ENCODE data around the gene FPGS.

Gene FPGS

GRCh38 chr9:127761491-127761956 is 41.2 kb upstream of the FPGS start:
- Histone ChIP-seq H3K4me3 (ENCODE audit: low read depth in 1 of 2, low read length in 2 of 2) (no peak overlapping the region), H3K36me3 (ENCODE audit: control insufficient read depth in 1 of 2, insufficient read depth in 2 of 2, low read length in 2 of 2) (no peaks in the 10 kb centered on the region)

GRCh38 chr9:127762111-127762676 is 40.5 kb upstream of the FPGS start:
- Histone ChIP-seq H3K4me1 (ENCODE audit: control insufficient read depth in 1 of 2, insufficient read depth in 2 of 2, low read length in 2 of 2) (no peaks in the 10 kb centered on the region), H3K36me3 (ENCODE audit: control insufficient read depth in 1 of 2, insufficient read depth in 2 of 2, low read length in 2 of 2) (no peaks in the 10 kb centered on the region), H3K4me3 (ENCODE audit: low read depth in 1 of 2, low read length in 2 of 2) (no peak overlapping the region), H3K27ac (ENCODE audit: low read length) (peak overlapping the region; percentile 16), H3K9me3 (ENCODE audit: control insufficient read depth in 1 of 2, low read length in 2 of 2) (no peaks in the 10 kb centered on the region), H3K27me3 (ENCODE audit: low read depth, low read length) (no peaks in the 10 kb centered on the region)

More at GRCh38 chr9:127761491-127761956, 41.2 kb upstream of the FPGS start:
- Histone ChIP-seq H3K27ac (ENCODE audit: low read length) (peak overlapping the region; percentile 16), H3K4me1 (ENCODE audit: control insufficient read depth in 1 of 2, insufficient read depth in 2 of 2, low read length in 2 of 2) (no peaks in the 10 kb centered on the region), H3K27me3 (ENCODE audit: low read depth, low read length) (no peaks in the 10 kb centered on the region), H3K9me3 (ENCODE audit: control insufficient read depth in 1 of 2, low read length in 2 of 2) (no peaks in the 10 kb centered on the region)

GRCh38 chr9:127763918-127764384 is 38.7 kb upstream of the FPGS start:
- Histone ChIP-seq H3K27me3 (ENCODE audit: low read depth, low read length) (no peaks in the 10 kb centered on the region), H3K4me3 (ENCODE audit: low read depth in 1 of 2, low read length in 2 of 2) (no peak overlapping the region), H3K4me1 (ENCODE audit: control insufficient read depth in 1 of 2, insufficient read depth in 2 of 2, low read length in 2 of 2) (no peaks in the 10 kb centered on the region), H3K27ac (ENCODE audit: low read length) (no peak overlapping the region), H3K9me3 (ENCODE audit: control insufficient read depth in 1 of 2, low read length in 2 of 2) (no peaks in the 10 kb centered on the region), H3K36me3 (ENCODE audit: control insufficient read depth in 1 of 2, insufficient read depth in 2 of 2, low read length in 2 of 2) (no peaks in the 10 kb centered on the region)

GRCh38 chr9:127765418-127765817 is 37.3 kb upstream of the FPGS start:
- H3K27ac ChIP-seq (ENCODE audit: low read length): no peak overlapping the region

GRCh38 chr9:127767410-127767809 is 35.3 kb upstream of the FPGS start:
- no peaks in the 10 kb centered on the region for H3K9me3 ChIP-seq (ENCODE audit: control insufficient read depth in 1 of 2, low read length in 2 of 2)
- H3K4me1 ChIP-seq (ENCODE audit: control insufficient read depth in 1 of 2, insufficient read depth in 2 of 2, low read length in 2 of 2): peaks cover 4 to 11% of the 10 kb centered on the region in 2 donors
- H3K36me3 ChIP-seq (ENCODE audit: control insufficient read depth in 1 of 2, insufficient read depth in 2 of 2, low read length in 2 of 2): no peaks in the 10 kb centered on the region
- no peaks in the 10 kb centered on the region for H3K27me3 ChIP-seq (ENCODE audit: low read depth, low read length)
- peak overlapping the region; percentile 57 for H3K27ac ChIP-seq (ENCODE audit: low read length)
- no peak overlapping the region for H3K4me3 ChIP-seq (ENCODE audit: low read depth in 1 of 2, low read length in 2 of 2)

More at GRCh38 chr9:127765418-127765817, 37.3 kb upstream of the FPGS start:
- H3K27me3 ChIP-seq (ENCODE audit: low read depth, low read length): no peaks in the 10 kb centered on the region
- no peak overlapping the region for H3K4me3 ChIP-seq (ENCODE audit: low read depth in 1 of 2, low read length in 2 of 2)
- H3K9me3 ChIP-seq (ENCODE audit: control insufficient read depth in 1 of 2, low read length in 2 of 2): no peaks in the 10 kb centered on the region
- H3K4me1 ChIP-seq (ENCODE audit: control insufficient read depth in 1 of 2, insufficient read depth in 2 of 2, low read length in 2 of 2): peaks cover 3 to 4% of the 10 kb centered on the region in 2 donors
- no peaks in the 10 kb centered on the region for H3K36me3 ChIP-seq (ENCODE audit: control insufficient read depth in 1 of 2, insufficient read depth in 2 of 2, low read length in 2 of 2)

GRCh38 chr9:127767909-127768331 is 34.8 kb upstream of the FPGS start:
- Histone ChIP-seq H3K4me3 (ENCODE audit: low read depth in 1 of 2, low read length in 2 of 2) (no peak overlapping the region), H3K27ac (ENCODE audit: low read length) (peak overlapping the region; percentile 57), H3K27me3 (ENCODE audit: low read depth, low read length) (no peaks in the 10 kb centered on the region), H3K4me1 (ENCODE audit: control insufficient read depth in 1 of 2, insufficient read depth in 2 of 2, low read length in 2 of 2) (peaks cover 4 to 11% of the 10 kb centered on the region in 2 donors), H3K36me3 (ENCODE audit: control insufficient read depth in 1 of 2, insufficient read depth in 2 of 2, low read length in 2 of 2) (no peaks in the 10 kb centered on the region), H3K9me3 (ENCODE audit: control insufficient read depth in 1 of 2, low read length in 2 of 2) (no peaks in the 10 kb centered on the region)

- Histone ChIP-seq H3K9me3 (ENCODE audit: control insufficient read depth in 1 of 2, low read length in 2 of 2) (no peaks in the 10 kb centered on the region), H3K27ac (ENCODE audit: low read length) (no peak overlapping the region), H3K4me3 (ENCODE audit: low read depth in 1 of 2, low read length in 2 of 2) (no peak overlapping the region), H3K27me3 (ENCODE audit: low read depth, low read length) (no peaks in the 10 kb centered on the region), H3K36me3 (ENCODE audit: control insufficient read depth in 1 of 2, insufficient read depth in 2 of 2, low read length in 2 of 2) (no peaks in the 10 kb centered on the region), H3K4me1 (ENCODE audit: control insufficient read depth in 1 of 2, insufficient read depth in 2 of 2, low read length in 2 of 2) (peaks cover 4 to 11% of the 10 kb centered on the region in 2 donors)
Measured at GRCh38 chr9:127768698-127769097, 34.0 kb upstream of the FPGS start.

GRCh38 chr9:127769101-127769500 is 33.6 kb upstream of the FPGS start:
- no peaks in the 10 kb centered on the region for H3K27me3 ChIP-seq (ENCODE audit: low read depth, low read length)
- no peaks in the 10 kb centered on the region for H3K36me3 ChIP-seq (ENCODE audit: control insufficient read depth in 1 of 2, insufficient read depth in 2 of 2, low read length in 2 of 2)
- H3K9me3 ChIP-seq (ENCODE audit: control insufficient read depth in 1 of 2, low read length in 2 of 2): no peaks in the 10 kb centered on the region
- H3K4me3 ChIP-seq (ENCODE audit: low read depth in 1 of 2, low read length in 2 of 2): no peak overlapping the region
- H3K27ac ChIP-seq (ENCODE audit: low read length): no peak overlapping the region
- H3K4me1 ChIP-seq (ENCODE audit: control insufficient read depth in 1 of 2, insufficient read depth in 2 of 2, low read length in 2 of 2): peaks cover 4 to 11% of the 10 kb centered on the region in 2 donors

GRCh38 chr9:127769929-127770582 is 32.6 kb upstream of the FPGS start:
- H3K27ac ChIP-seq (ENCODE audit: low read length): peak overlapping the region; percentile 68
- no peaks in the 10 kb centered on the region for H3K36me3 ChIP-seq (ENCODE audit: control insufficient read depth in 1 of 2, insufficient read depth in 2 of 2, low read length in 2 of 2)
- H3K4me1 ChIP-seq (ENCODE audit: control insufficient read depth in 1 of 2, insufficient read depth in 2 of 2, low read length in 2 of 2): peaks cover 4 to 11% of the 10 kb centered on the region in 2 donors
- no peaks in the 10 kb centered on the region for H3K9me3 ChIP-seq (ENCODE audit: control insufficient read depth in 1 of 2, low read length in 2 of 2)
- H3K27me3 ChIP-seq (ENCODE audit: low read depth, low read length): no peaks in the 10 kb centered on the region
- H3K4me3 ChIP-seq (ENCODE audit: low read depth in 1 of 2, low read length in 2 of 2): peak overlapping the region; percentile 60 to 71

GRCh38 chr9:127770583-127770904 is 32.1 kb upstream of the FPGS start:
- H3K27ac ChIP-seq (ENCODE audit: low read length): peak overlapping the region; percentile 68
- no peaks in the 10 kb centered on the region for H3K9me3 ChIP-seq (ENCODE audit: control insufficient read depth in 1 of 2, low read length in 2 of 2)
- no peaks in the 10 kb centered on the region for H3K27me3 ChIP-seq (ENCODE audit: low read depth, low read length)
- peaks cover 4 to 11% of the 10 kb centered on the region in 2 donors for H3K4me1 ChIP-seq (ENCODE audit: control insufficient read depth in 1 of 2, insufficient read depth in 2 of 2, low read length in 2 of 2)
- peak overlapping the region; percentile 60 to 71 for H3K4me3 ChIP-seq (ENCODE audit: low read depth in 1 of 2, low read length in 2 of 2)
- H3K36me3 ChIP-seq (ENCODE audit: control insufficient read depth in 1 of 2, insufficient read depth in 2 of 2, low read length in 2 of 2): no peaks in the 10 kb centered on the region

- Histone ChIP-seq H3K4me3 (ENCODE audit: low read depth in 1 of 2, low read length in 2 of 2) (peak overlapping the region; percentile 60 to 71), H3K9me3 (ENCODE audit: control insufficient read depth in 1 of 2, low read length in 2 of 2) (no peaks in the 10 kb centered on the region), H3K27me3 (ENCODE audit: low read depth, low read length) (no peaks in the 10 kb centered on the region), H3K36me3 (ENCODE audit: control insufficient read depth in 1 of 2, insufficient read depth in 2 of 2, low read length in 2 of 2) (no peaks in the 10 kb centered on the region), H3K4me1 (ENCODE audit: control insufficient read depth in 1 of 2, insufficient read depth in 2 of 2, low read length in 2 of 2) (peaks cover 4 to 11% of the 10 kb centered on the region in 2 donors), H3K27ac (ENCODE audit: low read length) (peak overlapping the region; percentile 68)
Measured at GRCh38 chr9:127770905-127771569, 31.6 kb upstream of the FPGS start.

All from muscle layer of duodenum (tissue), 2 donors.